GM18526 (cell line): ENCODE data around the gene UBE2D1.

Experiments used
- POLR2A ChIP-seq: IDR thresholded peaks from 3 replicates; pipeline ENCODE4 v1.6.1; 2011; ENCODE audit not compliant: insufficient read length; ENCODE audit errors: extremely low read depth

Gene UBE2D1

GRCh38 chr10:58393317-58393716 is 58.5 kb downstream of the UBE2D1 start:
- no peak for TF ChIP-seq POLR2A

- TF ChIP-seq POLR2A = no peak
These were observed 59.7 kb downstream of the UBE2D1 start for GRCh38 chr10:58394471-58394870.

GRCh38 chr10:58396057-58396456 is 61.3 kb downstream of the UBE2D1 start:
- TF ChIP-seq POLR2A = no peak

- TF ChIP-seq POLR2A = no peak
These were observed 63.0 kb downstream of the UBE2D1 start for GRCh38 chr10:58397830-58398229.

GRCh38 chr10:58399410-58399809 is 64.6 kb downstream of the UBE2D1 start:
- no peak for TF ChIP-seq POLR2A

GRCh38 chr10:58400609-58401008 is 65.8 kb downstream of the UBE2D1 start:
- no peak for TF ChIP-seq POLR2A

- TF ChIP-seq POLR2A = no peak
These were observed 69.2 kb downstream of the UBE2D1 start for GRCh38 chr10:58404001-58404400.

- TF ChIP-seq POLR2A = no peak
These were observed 75.3 kb downstream of the UBE2D1 start for GRCh38 chr10:58409956-58410610.

GRCh38 chr10:58412502-58412961 is 77.7 kb downstream of the UBE2D1 start:
- no peak for TF ChIP-seq POLR2A

- TF ChIP-seq POLR2A = no peak
These were observed 79.7 kb downstream of the UBE2D1 start for GRCh38 chr10:58414270-58415041.

GRCh38 chr10:58415757-58416156 is 81.0 kb downstream of the UBE2D1 start:
- TF ChIP-seq POLR2A = no peak
